HEK293 (cell line): Measurements from ENCODE around the gene CCNA2.

Source experiments
- ZNF16 ChIP-seq: fragments of 450-650 bp; formaldehyde crosslinking; IDR thresholded peaks from 2 replicates; pipeline ENCODE4 v1.5.1; 2016; ENCODE audit warnings: low read depth, missing biosample characterization, missing genetic modification characterization
- TF ChIP-seq, protein P1 (sequence below): fragments of 450-650 bp; formaldehyde crosslinking; IDR thresholded peaks from 2 replicates; pipeline ENCODE4 v1.5.1; 2016; ENCODE audit warnings: missing biosample characterization, missing genetic modification characterization

DNA sequence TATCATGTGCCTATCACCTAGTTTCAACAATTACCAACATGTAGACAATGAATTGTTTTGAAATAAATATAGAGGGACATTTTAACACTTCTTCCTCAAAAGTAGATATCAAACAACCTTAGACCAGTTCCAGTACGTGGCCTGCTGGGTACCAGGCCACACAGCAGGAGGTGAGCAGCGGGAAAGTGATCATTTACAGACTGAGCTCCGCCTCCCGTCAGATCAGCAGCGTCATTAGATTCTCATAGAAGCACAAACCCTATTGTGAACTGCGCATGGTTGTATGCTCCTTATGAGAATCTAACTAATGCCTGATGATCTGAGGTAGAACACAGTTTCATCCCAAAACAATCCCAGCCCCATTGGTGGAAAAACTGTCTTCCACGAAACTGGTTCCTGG is 40.1 kb upstream of the CCNA2 start:
- TF ChIP-seq ZNF16 (tag by site-specific recombination), result no peak
- TF ChIP-seq, protein P1, sequence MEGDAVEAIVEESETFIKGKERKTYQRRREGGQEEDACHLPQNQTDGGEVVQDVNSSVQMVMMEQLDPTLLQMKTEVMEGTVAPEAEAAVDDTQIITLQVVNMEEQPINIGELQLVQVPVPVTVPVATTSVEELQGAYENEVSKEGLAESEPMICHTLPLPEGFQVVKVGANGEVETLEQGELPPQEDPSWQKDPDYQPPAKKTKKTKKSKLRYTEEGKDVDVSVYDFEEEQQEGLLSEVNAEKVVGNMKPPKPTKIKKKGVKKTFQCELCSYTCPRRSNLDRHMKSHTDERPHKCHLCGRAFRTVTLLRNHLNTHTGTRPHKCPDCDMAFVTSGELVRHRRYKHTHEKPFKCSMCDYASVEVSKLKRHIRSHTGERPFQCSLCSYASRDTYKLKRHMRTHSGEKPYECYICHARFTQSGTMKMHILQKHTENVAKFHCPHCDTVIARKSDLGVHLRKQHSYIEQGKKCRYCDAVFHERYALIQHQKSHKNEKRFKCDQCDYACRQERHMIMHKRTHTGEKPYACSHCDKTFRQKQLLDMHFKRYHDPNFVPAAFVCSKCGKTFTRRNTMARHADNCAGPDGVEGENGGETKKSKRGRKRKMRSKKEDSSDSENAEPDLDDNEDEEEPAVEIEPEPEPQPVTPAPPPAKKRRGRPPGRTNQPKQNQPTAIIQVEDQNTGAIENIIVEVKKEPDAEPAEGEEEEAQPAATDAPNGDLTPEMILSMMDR (tag by site-specific recombination), result no peak
